Astrocyte (in vitro differentiated cells and primary cell): ENCODE data around the gene TBC1D2.

Source experiments
- EZH2 ChIP-seq: IDR thresholded peaks from 2 replicates; pipeline ENCODE4 v1.6.1; 2012; ENCODE audit warnings: mild to moderate bottlenecking, low read length, inconsistent platforms; ENCODE audit not compliant: insufficient read depth
- TF ChIP-seq, protein P1 (sequence below): IDR thresholded peaks from 2 replicates; pipeline ENCODE4 v1.5.1; 2011; ENCODE audit warnings: low read depth, mild to moderate bottlenecking, inconsistent platforms, low read length, moderate library complexity; ENCODE audit not compliant: insufficient read depth

DNA sequence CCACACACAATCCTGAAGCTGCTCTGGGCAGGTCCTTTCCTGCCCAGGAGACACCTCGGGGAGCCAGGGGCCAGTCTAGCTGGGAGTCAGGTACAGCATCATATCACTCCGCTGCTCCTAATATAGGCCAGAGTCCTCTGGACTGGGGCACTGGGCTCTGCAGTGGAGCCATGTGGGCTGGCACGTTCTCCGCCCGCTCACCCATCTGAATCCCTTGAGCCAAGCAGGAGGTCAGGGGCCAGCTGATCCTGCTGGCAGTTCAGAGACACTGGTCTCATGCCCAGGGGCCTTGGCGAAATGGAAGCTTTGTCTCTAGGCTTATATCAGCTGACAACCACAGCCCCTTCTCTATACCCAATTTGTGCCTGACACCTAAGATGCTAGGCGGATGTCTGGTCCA is 53.7 kb downstream of the TBC1D2 start:
- TF ChIP-seq, protein P1, sequence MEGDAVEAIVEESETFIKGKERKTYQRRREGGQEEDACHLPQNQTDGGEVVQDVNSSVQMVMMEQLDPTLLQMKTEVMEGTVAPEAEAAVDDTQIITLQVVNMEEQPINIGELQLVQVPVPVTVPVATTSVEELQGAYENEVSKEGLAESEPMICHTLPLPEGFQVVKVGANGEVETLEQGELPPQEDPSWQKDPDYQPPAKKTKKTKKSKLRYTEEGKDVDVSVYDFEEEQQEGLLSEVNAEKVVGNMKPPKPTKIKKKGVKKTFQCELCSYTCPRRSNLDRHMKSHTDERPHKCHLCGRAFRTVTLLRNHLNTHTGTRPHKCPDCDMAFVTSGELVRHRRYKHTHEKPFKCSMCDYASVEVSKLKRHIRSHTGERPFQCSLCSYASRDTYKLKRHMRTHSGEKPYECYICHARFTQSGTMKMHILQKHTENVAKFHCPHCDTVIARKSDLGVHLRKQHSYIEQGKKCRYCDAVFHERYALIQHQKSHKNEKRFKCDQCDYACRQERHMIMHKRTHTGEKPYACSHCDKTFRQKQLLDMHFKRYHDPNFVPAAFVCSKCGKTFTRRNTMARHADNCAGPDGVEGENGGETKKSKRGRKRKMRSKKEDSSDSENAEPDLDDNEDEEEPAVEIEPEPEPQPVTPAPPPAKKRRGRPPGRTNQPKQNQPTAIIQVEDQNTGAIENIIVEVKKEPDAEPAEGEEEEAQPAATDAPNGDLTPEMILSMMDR: no peak
- TF ChIP-seq EZH2: no peak
